SK-N-SH (cell line): ENCODE measurements around the gene PPP4R3A.

ENCODE experiments used
- CHD2 ChIP-seq: fragments of 150-350 bp; IDR thresholded peaks from 2 replicates; pipeline ENCODE4 v1.6.1; 2018; ENCODE audit warnings: low read length; ENCODE audit not compliant: partially characterized antibody
- CTCF ChIP-seq: fragments of 200-600 bp; sonication (generic); IDR thresholded peaks from 2 replicates; pipeline ENCODE4 v1.6.1; 2017; ENCODE audit warnings: antibody characterized with exemption, mild to moderate bottlenecking, moderate library complexity
- MAX ChIP-seq: IDR thresholded peaks from 2 replicates; pipeline ENCODE4 v1.4.0; 2012; ENCODE audit warnings: low read depth
- MEF2A ChIP-seq: IDR thresholded peaks from 2 replicates; pipeline ENCODE4 v1.4.0; 2012; ENCODE audit warnings: low read depth, borderline replicate concordance
- NFIC ChIP-seq: IDR thresholded peaks from 2 replicates; pipeline ENCODE4 v1.4.0; 2012; ENCODE audit warnings: borderline replicate concordance
- POLR2AphosphoS5 ChIP-seq: IDR thresholded peaks from 2 replicates; pipeline ENCODE4 v1.6.1; 2012; ENCODE audit warnings: low read depth, low read length
- RXRA ChIP-seq: IDR thresholded peaks from 2 replicates; pipeline ENCODE4 v1.4.0; 2012; ENCODE audit warnings: low read depth, mild to moderate bottlenecking, borderline replicate concordance
- TAF1 ChIP-seq: IDR thresholded peaks from 2 replicates; pipeline ENCODE4 v1.6.1; 2012; ENCODE audit warnings: low read depth, mild to moderate bottlenecking, low read length, moderate library complexity, borderline replicate concordance
- ZBTB33 ChIP-seq: IDR thresholded peaks from 2 replicates; pipeline ENCODE4 v1.4.0; 2012; ENCODE audit warnings: low read depth, borderline replicate concordance

- TF ChIP-seq CTCF = no peak
- no peak for TF ChIP-seq ZBTB33
- TF ChIP-seq POLR2AphosphoS5 = no peak
- TF ChIP-seq TAF1 = no peak
- no peak for TF ChIP-seq MAX
- no peak for TF ChIP-seq CHD2
- no peak for TF ChIP-seq MEF2A
- TF ChIP-seq RXRA = no peak
- no peak for TF ChIP-seq NFIC
Measured at GRCh38 chr14:91503000-91503504, 7.1 kb downstream of the PPP4R3A start.
